Measurements from ENCODE around the gene TRAF6. TPM values are rescaled to one million over a fixed set of nuclear protein-coding genes. Genes with fewer than 3 reads are reported as not detected.
"Not testable (repeated sequence)": the region's sequence is repeated elsewhere in the genome, so short reads cannot be mapped to it uniquely, and the experiment has no call there.

The TRAF6 gene
- polyA plus RNA-seq, 1 of the 3 experiments (the other 2 are of a cell fraction): 4.3 TPM

DNA sequence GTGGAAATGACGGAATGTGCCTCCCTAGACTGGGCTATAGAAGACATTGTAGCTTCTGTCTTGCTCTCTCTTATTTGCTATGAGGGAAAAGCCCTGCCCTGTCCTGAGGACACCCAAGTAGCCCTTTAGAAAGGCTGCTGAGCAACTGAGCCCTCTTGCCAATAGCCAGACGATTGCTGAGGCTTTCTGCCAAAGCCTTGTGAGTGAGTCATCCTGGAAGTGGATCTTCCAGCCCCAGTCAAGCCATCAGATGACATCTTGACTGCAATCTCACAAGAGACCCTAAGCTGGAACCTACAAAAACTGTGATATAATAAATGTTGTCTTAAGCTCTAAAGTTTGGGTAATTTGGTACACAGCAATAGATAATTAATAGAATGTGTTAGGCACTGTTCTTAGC lies 3.9 kb upstream of the TRAF6 start:
- peaks cover 3% of the 10 kb centered on the region; the same call in 1 of the 2 replicates for H4K20me1 ChIP-seq (ENCODE audit: insufficient read depth)
- H3K27me3 ChIP-seq (ENCODE audit: insufficient read depth): no peaks in the 10 kb centered on the region
- no peak overlapping the region for H3K9ac ChIP-seq
- H3K4me1 ChIP-seq (ENCODE audit: control insufficient read depth in 1 of 2, insufficient read depth in 2 of 2, low read depth in 1 of 2, low read length in 1 of 2): no peaks in the 10 kb centered on the region; a peak in 1 of 4 replicates
- H3K9me2 ChIP-seq: no peaks in the 10 kb centered on the region
- H3K79me2 ChIP-seq (ENCODE audit: insufficient read depth): peaks cover 9% of the 10 kb centered on the region
- ChIA-PET CTCF (interaction anchor here (1.1 to 1.9 kb wide), 3 partner anchors 27 to 104 kb away, joined by 3 to 9 read pairs (median 4); no protein-coding TSS in a partner anchor), POLR2A (no interaction called here)
- 60% methylated on average over 1 of the region's 2 CpGs for WGBS (ENCODE audit: low lambda C conversion rate)
- no peak for TF ChIP-seq RCOR1 (IDR thresholded peaks at IDR 0.05; ENCODE audit: low read length)
- TF ChIP-seq IRF3 (IDR thresholded peaks at IDR 0.05; ENCODE audit: low read depth, low read length): no peak
- TF ChIP-seq FOXJ3 (CRISPR knock-in tag; IDR thresholded peaks at IDR 0.05): no peak
- TF ChIP-seq TCF12 (IDR thresholded peaks at IDR 0.05): no peak
- no peak for TF ChIP-seq RFX5 (IDR thresholded peaks at IDR 0.05; ENCODE audit: low read length)
- TF ChIP-seq, protein P1, sequence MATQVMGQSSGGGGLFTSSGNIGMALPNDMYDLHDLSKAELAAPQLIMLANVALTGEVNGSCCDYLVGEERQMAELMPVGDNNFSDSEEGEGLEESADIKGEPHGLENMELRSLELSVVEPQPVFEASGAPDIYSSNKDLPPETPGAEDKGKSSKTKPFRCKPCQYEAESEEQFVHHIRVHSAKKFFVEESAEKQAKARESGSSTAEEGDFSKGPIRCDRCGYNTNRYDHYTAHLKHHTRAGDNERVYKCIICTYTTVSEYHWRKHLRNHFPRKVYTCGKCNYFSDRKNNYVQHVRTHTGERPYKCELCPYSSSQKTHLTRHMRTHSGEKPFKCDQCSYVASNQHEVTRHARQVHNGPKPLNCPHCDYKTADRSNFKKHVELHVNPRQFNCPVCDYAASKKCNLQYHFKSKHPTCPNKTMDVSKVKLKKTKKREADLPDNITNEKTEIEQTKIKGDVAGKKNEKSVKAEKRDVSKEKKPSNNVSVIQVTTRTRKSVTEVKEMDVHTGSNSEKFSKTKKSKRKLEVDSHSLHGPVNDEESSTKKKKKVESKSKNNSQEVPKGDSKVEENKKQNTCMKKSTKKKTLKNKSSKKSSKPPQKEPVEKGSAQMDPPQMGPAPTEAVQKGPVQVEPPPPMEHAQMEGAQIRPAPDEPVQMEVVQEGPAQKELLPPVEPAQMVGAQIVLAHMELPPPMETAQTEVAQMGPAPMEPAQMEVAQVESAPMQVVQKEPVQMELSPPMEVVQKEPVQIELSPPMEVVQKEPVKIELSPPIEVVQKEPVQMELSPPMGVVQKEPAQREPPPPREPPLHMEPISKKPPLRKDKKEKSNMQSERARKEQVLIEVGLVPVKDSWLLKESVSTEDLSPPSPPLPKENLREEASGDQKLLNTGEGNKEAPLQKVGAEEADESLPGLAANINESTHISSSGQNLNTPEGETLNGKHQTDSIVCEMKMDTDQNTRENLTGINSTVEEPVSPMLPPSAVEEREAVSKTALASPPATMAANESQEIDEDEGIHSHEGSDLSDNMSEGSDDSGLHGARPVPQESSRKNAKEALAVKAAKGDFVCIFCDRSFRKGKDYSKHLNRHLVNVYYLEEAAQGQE (IDR thresholded peaks at IDR 0.05; ENCODE audit: low read depth, low read length): no peak
- no peak for TF ChIP-seq YY1 (IDR thresholded peaks at IDR 0.05; ENCODE audit: low read depth)
- no peak for TF ChIP-seq MAX (IDR thresholded peaks at IDR 0.05; ENCODE audit: low read depth)
- no peak for TF ChIP-seq TAF1 (IDR thresholded peaks at IDR 0.05; ENCODE audit: borderline replicate concordance, low read depth, low read length)
- no peak for TF ChIP-seq SMC3 (IDR thresholded peaks at IDR 0.05; ENCODE audit: low read depth, low read length)
- no peak for TF ChIP-seq NRF1 (IDR thresholded peaks at IDR 0.05; ENCODE audit: low read depth, low read length)
- H3K4me2 ChIP-seq: no peak overlapping the region
- H3F3A ChIP-seq (replicated peaks; ENCODE audit: insufficient read depth): peaks cover 7% of the 10 kb centered on the region
- H3K36me3 ChIP-seq (replicated peaks in 1 of 2; ENCODE audit: control insufficient read depth in 1 of 2, insufficient read depth in 2 of 2, low read length in 1 of 2): no peaks in the 10 kb centered on the region
- no peak overlapping the region for H2AFZ ChIP-seq (ENCODE audit: low read depth)
- DNase-seq: no peak
- H3K9me3 ChIP-seq: no peaks in the 10 kb centered on the region
- H3K4me3 ChIP-seq (ENCODE audit: low read depth in 2 of 2, low read length in 1 of 2): no peak overlapping the region
- no peak overlapping the region for H3K27ac ChIP-seq (ENCODE audit: low read depth in 2 of 2, low read length in 1 of 2)

- H3F3A ChIP-seq (replicated peaks; ENCODE audit: insufficient read depth): peaks cover 17% of the 10 kb centered on the region
- no peak overlapping the region; the same call in 1 of the 2 replicates for H2AFZ ChIP-seq (ENCODE audit: low read depth)
- ChIA-PET POLR2A (no interaction called here), CTCF (interaction anchor here (1.4 to 1.6 kb wide), 2 partner anchors 33 to 235 kb away, joined by 4 to 6 read pairs; no protein-coding TSS in a partner anchor)
- no peak overlapping the region for H3K4me3 ChIP-seq (ENCODE audit: low read depth in 2 of 2, low read length in 1 of 2)
- H3K9me3 ChIP-seq: no peaks in the 10 kb centered on the region
- H3K4me2 ChIP-seq: no peak overlapping the region
- peaks cover 14% of the 10 kb centered on the region for H4K20me1 ChIP-seq (ENCODE audit: insufficient read depth)
- WGBS (ENCODE audit: low lambda C conversion rate): 59% methylated on average over 5 of the region's 5 CpGs
- TF ChIP-seq YY1 (IDR thresholded peaks at IDR 0.05; ENCODE audit: low read depth) (no peak), USF1 (IDR thresholded peaks at IDR 0.05; ENCODE audit: borderline replicate concordance, low read depth) (peak; percentile 75)
- H3K27ac ChIP-seq (ENCODE audit: low read depth in 2 of 2, low read length in 1 of 2): peak overlapping the region in 1 of 2 experiments; percentile 22; a peak in 1 of 4 replicates
- no peak overlapping the region for H3K9ac ChIP-seq
- no peak for DNase-seq
- H3K9me2 ChIP-seq: no peaks in the 10 kb centered on the region
- H3K36me3 ChIP-seq (replicated peaks in 1 of 2; ENCODE audit: control insufficient read depth in 1 of 2, insufficient read depth in 2 of 2, low read length in 1 of 2): no peaks in the 10 kb centered on the region
- peaks cover 3 to 6% of the 10 kb centered on the region in 2 experiments for H3K4me1 ChIP-seq (ENCODE audit: control insufficient read depth in 1 of 2, insufficient read depth in 2 of 2, low read depth in 1 of 2, low read length in 1 of 2)
- H3K27me3 ChIP-seq (ENCODE audit: insufficient read depth): no peaks in the 10 kb centered on the region
- H3K79me2 ChIP-seq (ENCODE audit: insufficient read depth): peaks cover 22% of the 10 kb centered on the region
Observed at GRCh38 chr11:36512016-36512415, 1.9 kb upstream of the TRAF6 start.

- H3K27me3 ChIP-seq (ENCODE audit: insufficient read depth); H3K9me2 ChIP-seq; H3K9me3 ChIP-seq; DNase-seq; H3K36me3 ChIP-seq (replicated peaks in 1 of 2; ENCODE audit: control insufficient read depth in 1 of 2, insufficient read depth in 2 of 2, low read length in 1 of 2): not testable (repeated sequence)
- WGBS (ENCODE audit: low lambda C conversion rate): 94% methylated on average over 2 of the region's 2 CpGs
- Histone ChIP-seq H3K4me2 (peak overlapping the region; percentile 76), H2AFZ (ENCODE audit: low read depth) (peak overlapping the region; percentile 93), H3K4me3 (ENCODE audit: low read depth in 2 of 2, low read length in 1 of 2) (peak overlapping the region in 1 of 2 experiments; percentile 97; a peak in 2 of 4 replicates), H3K4me1 (ENCODE audit: control insufficient read depth in 1 of 2, insufficient read depth in 2 of 2, low read depth in 1 of 2, low read length in 1 of 2) (peaks cover 3 to 11% of the 10 kb centered on the region in 2 experiments), H4K20me1 (ENCODE audit: insufficient read depth) (peaks cover 22% of the 10 kb centered on the region), H3F3A (replicated peaks; ENCODE audit: insufficient read depth) (peaks cover 17% of the 10 kb centered on the region), H3K9ac (peak overlapping the region; percentile 85; the same call in 1 of the 2 replicates), H3K79me2 (ENCODE audit: insufficient read depth) (peaks cover 30% of the 10 kb centered on the region), H3K27ac (ENCODE audit: low read depth in 2 of 2, low read length in 1 of 2) (peak overlapping the region in 1 of 2 experiments; percentile 86; a peak in 2 of 4 replicates)
- ChIA-PET POLR2A (interaction anchor here (0.6 kb wide), 1 partner anchor 221 kb away, joined by 3 read pairs; no protein-coding TSS in a partner anchor), CTCF (interaction anchor here (0.6 to 3.5 kb wide), 25 partner anchors 10 to 945 kb away, joined by 3 to 21 read pairs (median 4); no protein-coding TSS in a partner anchor)
Observed at GRCh38 chr11:36511062-36511461, 990 bp upstream of the TRAF6 start.

All from SK-N-SH (cell line).